Measurements from ENCODE around the gene DEFB121.
"Not testable (repeated sequence)": the region's sequence is repeated elsewhere in the genome, so short reads cannot be mapped to it uniquely, and the experiment has no call there.

Gene DEFB121

GRCh38 chr20:31406115-31406514, at the start of gene DEFB121:
Gene DEFB121, minus strand, starts transcription at chr20:31406215. Its CDS starts 63 bp downstream, at chr20:31406152.
- no peak for DNase-seq (ENCODE audit: low read depth)

- DNase-seq (ENCODE audit: low read depth), result no peak
Measured at GRCh38 chr20:31454361-31454760, 48.3 kb upstream of the DEFB121 start.

GRCh38 chr20:31452575-31452974, 46.6 kb upstream of the DEFB121 start:
- no peak for DNase-seq (ENCODE audit: low read depth)

GRCh38 chr20:31449511-31450414, 43.7 kb upstream of the DEFB121 start:
- DNase-seq (ENCODE audit: low read depth), result no peak

GRCh38 chr20:31446084-31446819, 40.2 kb upstream of the DEFB121 start:
- no peak for DNase-seq (ENCODE audit: low read depth)

- DNase-seq (ENCODE audit: low read depth), result no peak
Measured at GRCh38 chr20:31440012-31440659, 34.1 kb upstream of the DEFB121 start, which contains the start of gene DEFB123. Gene DEFB123, plus strand, starts transcription at chr20:31440632. Its CDS starts 67 bp downstream, at chr20:31440699.

- no peak for DNase-seq (ENCODE audit: low read depth)
Measured at GRCh38 chr20:31430568-31431115, 24.6 kb upstream of the DEFB121 start.

GRCh38 chr20:31427576-31427975, 21.6 kb upstream of the DEFB121 start:
- not testable (repeated sequence) for DNase-seq (ENCODE audit: low read depth)

GRCh38 chr20:31426891-31427551, 21.0 kb upstream of the DEFB121 start:
- not testable (repeated sequence) for DNase-seq (ENCODE audit: low read depth)

- no peak for DNase-seq (ENCODE audit: low read depth)
Measured at GRCh38 chr20:31425797-31426196, 19.8 kb upstream of the DEFB121 start.

GRCh38 chr20:31418307-31418706, 12.3 kb upstream of the DEFB121 start:
- DNase-seq (ENCODE audit: low read depth), result no peak

GRCh38 chr20:31415653-31416052, 9.6 kb upstream of the DEFB121 start:
- DNase-seq (ENCODE audit: low read depth), result no peak

GRCh38 chr20:31414381-31414780, 8.4 kb upstream of the DEFB121 start:
- no peak for DNase-seq (ENCODE audit: low read depth)

GRCh38 chr20:31410011-31410410, 4.0 kb upstream of the DEFB121 start:
- no peak for DNase-seq (ENCODE audit: low read depth)

GRCh38 chr20:31403886-31404285, 2.1 kb downstream of the DEFB121 start:
- no peak for DNase-seq (ENCODE audit: low read depth)

GRCh38 chr20:31394900-31395299, 11.1 kb downstream of the DEFB121 start:
- no peak for DNase-seq (ENCODE audit: low read depth)

GRCh38 chr20:31392836-31393235, 13.2 kb downstream of the DEFB121 start:
- DNase-seq (ENCODE audit: low read depth), result no peak

GRCh38 chr20:31390490-31390889, 15.5 kb downstream of the DEFB121 start, which contains the start of gene DEFB119:
Gene DEFB119, minus strand, starts transcription at chr20:31390590. Its CDS starts 107 bp downstream, at chr20:31390483.
- no peak for DNase-seq (ENCODE audit: low read depth)

GRCh38 chr20:31374346-31374745, 31.7 kb downstream of the DEFB121 start:
- DNase-seq (ENCODE audit: low read depth), result no peak

- DNase-seq (ENCODE audit: low read depth), result no peak
Measured at GRCh38 chr20:31368301-31368700, 37.7 kb downstream of the DEFB121 start, which contains the start of gene DEFB118. Gene DEFB118, plus strand, starts transcription at chr20:31368601. Its CDS starts 50 bp downstream, at chr20:31368651.

- DNase-seq (ENCODE audit: low read depth), result not testable (repeated sequence)
Measured at GRCh38 chr20:31364272-31364671, 41.7 kb downstream of the DEFB121 start.
